NCI-H146 (cell line): ENCODE data around the gene CHCHD3.
"Not testable (repeated sequence)": the region's sequence is repeated elsewhere in the genome, so short reads cannot be mapped to it uniquely, and the experiment has no call there.

Experiments used
- DNase-seq: peaks from one replicate; lab custom pipeline; 2025; lab: John Stamatoyannopoulos, UW

Gene CHCHD3

GRCh38 chr7:133040674-133041073 is 41.2 kb downstream of the CHCHD3 start:
- no peak for DNase-seq

GRCh38 chr7:133040178-133040577 is 41.7 kb downstream of the CHCHD3 start:
- DNase-seq, result no peak

GRCh38 chr7:133039614-133040013 is 42.3 kb downstream of the CHCHD3 start:
- DNase-seq, result no peak

GRCh38 chr7:133036289-133036688 is 45.6 kb downstream of the CHCHD3 start:
- no peak for DNase-seq

GRCh38 chr7:133035240-133035639 is 46.6 kb downstream of the CHCHD3 start:
- not testable (repeated sequence) for DNase-seq

- DNase-seq, result no peak
Measured at GRCh38 chr7:133030346-133030745, 51.5 kb downstream of the CHCHD3 start.

- no peak for DNase-seq
Measured at GRCh38 chr7:133029463-133029862, 52.4 kb downstream of the CHCHD3 start.

- DNase-seq, result no peak
Measured at GRCh38 chr7:133027397-133027796, 54.5 kb downstream of the CHCHD3 start.

- DNase-seq, result no peak
Measured at GRCh38 chr7:133026210-133026859, 55.6 kb downstream of the CHCHD3 start.

- no peak for DNase-seq
Measured at GRCh38 chr7:133025056-133025455, 56.8 kb downstream of the CHCHD3 start.

GRCh38 chr7:133024596-133024995 is 57.3 kb downstream of the CHCHD3 start:
- DNase-seq, result no peak

- no peak for DNase-seq
Measured at GRCh38 chr7:133023370-133024071, 58.4 kb downstream of the CHCHD3 start.

GRCh38 chr7:133022661-133023060 is 59.2 kb downstream of the CHCHD3 start:
- no peak for DNase-seq

GRCh38 chr7:133021196-133021595 is 60.7 kb downstream of the CHCHD3 start:
- no peak for DNase-seq

GRCh38 chr7:133020496-133020895 is 61.4 kb downstream of the CHCHD3 start:
- no peak for DNase-seq

- no peak for DNase-seq
Measured at GRCh38 chr7:133019590-133019989, 62.3 kb downstream of the CHCHD3 start.

GRCh38 chr7:133016604-133017003 is 65.3 kb downstream of the CHCHD3 start:
- no peak for DNase-seq

GRCh38 chr7:133015888-133016287 is 66.0 kb downstream of the CHCHD3 start:
- no peak for DNase-seq

GRCh38 chr7:133011746-133012145 is 70.1 kb downstream of the CHCHD3 start:
- DNase-seq, result no peak

GRCh38 chr7:133009426-133010252 is 72.3 kb downstream of the CHCHD3 start:
- no peak for DNase-seq

GRCh38 chr7:133007961-133008360 is 73.9 kb downstream of the CHCHD3 start:
- DNase-seq, result no peak

- no peak for DNase-seq
Measured at GRCh38 chr7:133003052-133003910, 78.6 kb downstream of the CHCHD3 start.
